HCT116 (cell line): ENCODE results near the gene FUOM.

ENCODE experiments used
- EZH2 ChIP-seq: fragments of 200-600 bp; sonication (generic); IDR thresholded peaks from 2 replicates; pipeline ENCODE4 v1.6.1; 2017; ENCODE audit warnings: antibody characterized with exemption, mixed run types
- EZH2phosphoT487 ChIP-seq: fragments of 200-600 bp; IDR thresholded peaks from 2 replicates; pipeline ENCODE4 v1.6.1; 2018; ENCODE audit warnings: antibody characterized with exemption, borderline replicate concordance
- POLR2A ChIP-seq: IDR thresholded peaks from 2 replicates; pipeline ENCODE4 v1.7.0; 2011; ENCODE audit warnings: borderline replicate concordance; ENCODE audit not compliant: insufficient read depth, insufficient read length; ENCODE audit errors: extremely low read depth
- POLR2AphosphoS5 ChIP-seq: IDR thresholded peaks from 2 replicates; pipeline ENCODE4 v1.6.1; 2011; ENCODE audit warnings: mild to moderate bottlenecking, low read depth, low read length, moderate library complexity
- RAD21 ChIP-seq: IDR thresholded peaks from 2 replicates; pipeline ENCODE4 v1.6.1; 2012; ENCODE audit warnings: low read depth, mild to moderate bottlenecking
- SP1 ChIP-seq: IDR thresholded peaks from 2 replicates; pipeline ENCODE4 v1.6.1; 2012; ENCODE audit warnings: low read depth
- TCF7L2 ChIP-seq: IDR thresholded peaks from 2 replicates; pipeline ENCODE4 v1.7.0; 2011; ENCODE audit warnings: borderline replicate concordance, inconsistent platforms; ENCODE audit not compliant: insufficient read depth, insufficient read length; ENCODE audit errors: extremely low read depth
- YY1 ChIP-seq: IDR thresholded peaks from 2 replicates; pipeline ENCODE4 v1.6.1; 2011; ENCODE audit warnings: low read length, low read depth, moderate library complexity, mild to moderate bottlenecking; ENCODE audit not compliant: insufficient replicate concordance; ENCODE audit errors: extremely low read depth
- TF ChIP-seq, protein P1 (sequence below), 3 experiments: fragments of 200-600 bp in 1 of 3; sonication (generic) in 1 of 3; IDR thresholded peaks in 2 of 3; conservative IDR thresholded peaks in 1 of 3; 2 replicates each; pipeline ENCODE4 v1.5.1; 2012 to 2017; ENCODE audit warnings: low read depth in 2 of 3, low read length in 2 of 3, antibody characterized with exemption in 1 of 3, borderline replicate concordance in 1 of 3, control low read depth in 1 of 3, mild to moderate bottlenecking in 1 of 3, mixed read lengths in 1 of 3, mixed run types in 1 of 3, moderate library complexity in 1 of 3; ENCODE audit not compliant: insufficient read depth in 1 of 3
- TF ChIP-seq, protein P2 (sequence below): IDR thresholded peaks from 2 replicates; pipeline ENCODE4 v1.6.1; 2012

DNA sequence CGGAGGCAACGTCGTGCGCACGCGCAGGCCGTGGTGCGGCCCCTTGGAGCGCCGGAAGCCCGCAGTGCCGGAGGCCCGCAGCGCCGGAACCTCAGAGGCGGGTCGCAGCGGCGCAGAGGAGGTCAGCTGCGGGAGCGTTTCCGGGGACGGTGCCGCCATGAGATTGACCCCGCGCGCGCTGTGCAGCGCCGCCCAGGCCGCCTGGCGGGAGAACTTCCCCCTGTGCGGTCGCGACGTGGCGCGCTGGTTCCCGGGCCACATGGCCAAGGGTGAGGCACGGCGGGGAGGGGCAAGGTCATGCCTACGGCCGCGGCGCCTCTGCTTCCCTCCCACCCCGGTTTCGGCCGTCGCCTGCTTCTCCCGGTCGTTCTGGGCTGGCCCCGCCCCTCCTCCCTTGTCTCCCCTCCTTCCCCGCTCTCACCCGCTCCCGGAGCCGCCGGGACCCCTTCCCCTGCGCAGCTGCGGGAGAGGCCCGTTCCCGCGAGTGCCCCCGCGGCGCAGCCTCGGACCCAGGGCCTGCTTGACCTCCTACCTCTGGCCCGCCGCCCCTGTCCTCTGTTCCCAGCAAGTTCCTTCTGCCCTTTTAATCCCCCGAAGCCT is 36.3 kb upstream of the FUOM start, which contains the start of gene MTG1:
- peak; percentile 26 for TF ChIP-seq TCF7L2
- TF ChIP-seq, protein P1, sequence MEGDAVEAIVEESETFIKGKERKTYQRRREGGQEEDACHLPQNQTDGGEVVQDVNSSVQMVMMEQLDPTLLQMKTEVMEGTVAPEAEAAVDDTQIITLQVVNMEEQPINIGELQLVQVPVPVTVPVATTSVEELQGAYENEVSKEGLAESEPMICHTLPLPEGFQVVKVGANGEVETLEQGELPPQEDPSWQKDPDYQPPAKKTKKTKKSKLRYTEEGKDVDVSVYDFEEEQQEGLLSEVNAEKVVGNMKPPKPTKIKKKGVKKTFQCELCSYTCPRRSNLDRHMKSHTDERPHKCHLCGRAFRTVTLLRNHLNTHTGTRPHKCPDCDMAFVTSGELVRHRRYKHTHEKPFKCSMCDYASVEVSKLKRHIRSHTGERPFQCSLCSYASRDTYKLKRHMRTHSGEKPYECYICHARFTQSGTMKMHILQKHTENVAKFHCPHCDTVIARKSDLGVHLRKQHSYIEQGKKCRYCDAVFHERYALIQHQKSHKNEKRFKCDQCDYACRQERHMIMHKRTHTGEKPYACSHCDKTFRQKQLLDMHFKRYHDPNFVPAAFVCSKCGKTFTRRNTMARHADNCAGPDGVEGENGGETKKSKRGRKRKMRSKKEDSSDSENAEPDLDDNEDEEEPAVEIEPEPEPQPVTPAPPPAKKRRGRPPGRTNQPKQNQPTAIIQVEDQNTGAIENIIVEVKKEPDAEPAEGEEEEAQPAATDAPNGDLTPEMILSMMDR (IDR thresholded peaks at IDR 0.05 in 2 of 3, conservative IDR thresholded peaks at IDR 0.05 in 1 of 3; ENCODE audit: borderline replicate concordance in 1 of 3, insufficient read depth in 1 of 3, low read depth in 2 of 3, low read length in 2 of 3): no peak
- TF ChIP-seq POLR2A: peak; percentile 57
- peak; percentile 80 for TF ChIP-seq POLR2AphosphoS5
- TF ChIP-seq EZH2phosphoT487: no peak
- TF ChIP-seq, protein P2, sequence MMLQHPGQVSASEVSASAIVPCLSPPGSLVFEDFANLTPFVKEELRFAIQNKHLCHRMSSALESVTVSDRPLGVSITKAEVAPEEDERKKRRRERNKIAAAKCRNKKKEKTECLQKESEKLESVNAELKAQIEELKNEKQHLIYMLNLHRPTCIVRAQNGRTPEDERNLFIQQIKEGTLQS: no peak
- no peak for TF ChIP-seq RAD21
- TF ChIP-seq YY1: peak; percentile 23
- no peak; the same call in 1 of the 2 replicates for TF ChIP-seq SP1
- TF ChIP-seq EZH2: no peak
